ENCODE results near the gene PUM1. TPM values are rescaled to one million over a fixed set of nuclear protein-coding genes. Genes with fewer than 3 reads are reported as not detected.
A peak's percentile ranks its signal among the peaks of the same experiment; 100 is the strongest.

Gene PUM1
- polyA plus RNA-seq, 6 donors from 2014 or later = 93.0 to 121 (median 109) TPM

GRCh38 chr1:30915491-30916230, 149.9 kb downstream of the PUM1 start:
- Mint-ChIP-seq H3K27me3 (peaks cover 2 to 38% (median 26%) of the 10 kb centered on the region in 3 donors), H3K4me3 (no peak overlapping the region), H3K9me3 (no peaks in the 10 kb centered on the region), H3K27ac (no peak overlapping the region), H3K4me1 (peaks cover 7 to 8% (median 8%) of the 10 kb centered on the region in 3 donors), H3K36me3 (no peaks in the 10 kb centered on the region)
- ATAC-seq (ENCODE audit: low read depth in 2 of 2) (no peak), DNase-seq (no peak)

DNA sequence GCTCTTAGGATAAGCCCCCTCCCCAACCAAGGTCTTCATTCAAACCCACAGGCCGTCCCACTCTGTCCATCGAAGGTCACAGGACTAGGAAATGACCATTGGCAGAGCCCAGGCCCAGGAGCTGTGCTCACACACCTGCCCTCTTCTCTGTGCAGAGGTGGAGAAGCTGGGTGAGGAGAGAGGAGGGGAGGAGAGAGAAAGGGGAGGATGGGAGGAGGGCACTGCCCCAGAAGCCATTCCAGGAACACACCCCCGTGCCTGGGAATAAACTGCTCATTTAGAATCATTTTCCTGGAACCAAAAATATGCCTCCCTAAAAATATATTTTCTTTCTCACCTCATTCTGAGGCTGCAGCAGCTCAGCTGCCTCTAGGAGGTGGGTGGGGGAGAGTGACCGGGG, 150.6 kb downstream of the PUM1 start:
- DNase-seq = no peak
- H3K9me3 Mint-ChIP-seq = no peaks in the 10 kb centered on the region
- peak overlapping the region in 1 of 8 donors; percentile 76 for H3K4me3 Mint-ChIP-seq
- H3K4me1 Mint-ChIP-seq = peaks cover 13 to 15% (median 15%) of the 10 kb centered on the region in 3 donors
- H3K27me3 Mint-ChIP-seq = peaks cover under 1 to 43% (median 33%) of the 10 kb centered on the region in 3 donors
- ATAC-seq (ENCODE audit: low read depth in 2 of 2) = no peak
- no peaks in the 10 kb centered on the region for H3K36me3 Mint-ChIP-seq
- no peak overlapping the region for H3K27ac Mint-ChIP-seq

GRCh38 chr1:30914587-30914922, 151.0 kb downstream of the PUM1 start:
- Mint-ChIP-seq H3K27ac (no peak overlapping the region), H3K9me3 (no peaks in the 10 kb centered on the region), H3K36me3 (no peaks in the 10 kb centered on the region), H3K27me3 (peaks cover 4 to 46% (median 37%) of the 10 kb centered on the region in 3 donors), H3K4me1 (peaks cover 17 to 19% (median 19%) of the 10 kb centered on the region in 3 donors), H3K4me3 (peak overlapping the region in 1 of 8 donors; percentile 76)
- DNase-seq (no peak), ATAC-seq (ENCODE audit: low read depth in 2 of 2) (no peak)

DNA sequence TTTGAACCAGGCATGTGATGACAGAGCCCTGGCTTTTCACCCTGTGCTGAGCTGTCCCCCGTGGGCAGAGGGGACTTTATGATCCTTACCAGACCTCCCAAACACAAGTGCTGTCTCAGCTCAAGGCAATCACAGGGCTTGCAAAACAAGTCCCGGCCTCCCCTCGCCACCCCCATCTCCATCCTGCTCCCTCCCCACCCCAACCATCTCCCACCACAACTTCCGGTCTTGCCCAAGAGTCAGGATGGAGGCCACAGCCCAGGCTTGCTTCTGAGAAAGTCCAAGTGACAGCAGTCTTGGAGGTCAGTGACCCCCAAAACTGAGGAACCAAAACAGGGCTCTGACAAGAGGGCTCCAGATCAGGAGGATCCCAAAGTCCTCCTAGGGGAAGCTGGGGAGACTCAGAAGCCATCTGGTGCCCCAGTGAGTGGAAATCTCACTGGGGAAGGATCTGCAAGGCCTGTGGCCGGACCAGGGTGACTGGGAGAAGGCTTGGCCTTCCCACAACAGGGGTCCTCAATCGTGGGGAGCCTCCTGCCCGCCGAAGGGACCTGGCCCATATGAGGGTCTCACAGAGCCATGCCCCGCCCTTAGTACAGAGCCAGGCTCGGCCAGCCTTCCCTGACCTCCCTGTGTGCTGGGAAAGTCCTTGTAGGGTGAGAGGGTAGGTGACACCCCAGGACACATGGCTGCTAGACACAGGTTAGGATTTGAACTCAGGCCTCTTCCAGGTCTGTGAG, 152.4 kb downstream of the PUM1 start:
- Mint-ChIP-seq H3K27ac (peak overlapping the region in 1 of 6 donors; percentile 45), H3K27me3 (peaks cover 6 to 54% (median 43%) of the 10 kb centered on the region in 3 donors), H3K9me3 (no peaks in the 10 kb centered on the region), H3K36me3 (no peaks in the 10 kb centered on the region), H3K4me3 (no peak overlapping the region), H3K4me1 (peaks cover 20 to 26% (median 23%) of the 10 kb centered on the region in 3 donors)
- ATAC-seq (ENCODE audit: low read depth in 2 of 2) (no peak), DNase-seq (no peak)

- no peaks in the 10 kb centered on the region for H3K36me3 Mint-ChIP-seq
- H3K4me3 Mint-ChIP-seq = no peak overlapping the region
- peaks cover 0 to 2% (median 0%) of the 10 kb centered on the region in 7 donors for H3K9me3 Mint-ChIP-seq
- DNase-seq (no peak), ATAC-seq (ENCODE audit: low read depth in 2 of 2) (no peak)
- peaks cover 26 to 33% (median 29%) of the 10 kb centered on the region in 3 donors for H3K4me1 Mint-ChIP-seq
- H3K27me3 Mint-ChIP-seq = peaks cover 12 to 62% (median 50%) of the 10 kb centered on the region in 3 donors
- H3K27ac Mint-ChIP-seq = no peak overlapping the region
These were observed 153.3 kb downstream of the PUM1 start for GRCh38 chr1:30912224-30912623.

GRCh38 chr1:30911059-30911954, 154.2 kb downstream of the PUM1 start:
- Mint-ChIP-seq H3K27me3 (peaks cover 14 to 72% (median 56%) of the 10 kb centered on the region in 3 donors), H3K27ac (peak overlapping the region in 3 of 6 donors; percentile 80 to 83 (median 82)), H3K36me3 (no peaks in the 10 kb centered on the region), H3K4me1 (peaks cover 27 to 34% (median 29%) of the 10 kb centered on the region in 3 donors), H3K4me3 (peak overlapping the region in 1 of 8 donors; percentile 20), H3K9me3 (peaks cover 0 to 2% (median 0%) of the 10 kb centered on the region in 7 donors)
- peak; percentile 33 for DNase-seq
- peak in 1 of 2 donors; percentile 36 for ATAC-seq (ENCODE audit: low read depth in 2 of 2)

- H3K9me3 Mint-ChIP-seq = peaks cover 0 to 2% (median 0%) of the 10 kb centered on the region in 7 donors
- H3K4me1 Mint-ChIP-seq = peaks cover 27 to 34% (median 34%) of the 10 kb centered on the region in 3 donors
- ATAC-seq (ENCODE audit: low read depth in 2 of 2) = no peak
- H3K4me3 Mint-ChIP-seq = peak overlapping the region; percentile 79 to 93 (median 88)
- peak overlapping the region in 3 of 6 donors; percentile 12 to 70 (median 61) for H3K27ac Mint-ChIP-seq
- peaks cover 14 to 81% (median 67%) of the 10 kb centered on the region in 3 donors for H3K27me3 Mint-ChIP-seq
- DNase-seq = no peak
- no peaks in the 10 kb centered on the region for H3K36me3 Mint-ChIP-seq
These were observed 156.0 kb downstream of the PUM1 start for GRCh38 chr1:30909365-30910068.

DNA sequence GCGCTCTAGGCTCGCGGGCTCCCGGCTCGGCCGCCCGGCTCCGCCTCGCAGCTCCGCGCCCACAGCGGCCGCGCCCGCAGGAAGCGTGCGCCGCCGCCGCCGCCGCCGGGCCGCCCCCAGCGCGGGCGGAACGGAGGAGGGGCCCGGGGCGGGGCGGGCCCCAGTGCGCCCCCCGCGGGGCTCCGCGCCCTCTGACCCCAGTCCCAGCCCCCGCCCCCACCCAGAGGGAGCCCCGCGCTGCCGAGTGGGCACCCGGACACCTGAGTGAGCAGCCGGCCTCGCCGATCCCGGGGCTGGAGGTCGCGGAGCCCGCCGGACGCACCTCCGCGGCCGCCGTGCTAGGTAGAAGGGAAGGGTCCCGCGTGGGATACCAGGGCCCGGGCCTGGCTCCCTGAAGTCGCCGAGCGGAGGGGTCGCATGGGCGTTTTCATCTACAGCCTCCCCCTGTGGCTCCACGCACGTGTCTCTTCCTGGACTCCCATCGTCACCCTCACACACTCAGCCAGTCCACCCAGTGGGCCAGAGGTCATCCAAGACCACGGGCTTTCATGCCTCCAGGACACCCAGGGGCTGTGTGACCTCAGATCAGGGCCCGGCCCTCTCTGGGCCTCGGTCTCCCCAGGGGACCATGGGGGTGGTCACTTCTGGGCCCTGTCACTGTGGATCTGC, 156.7 kb downstream of the PUM1 start, which contains the start of gene SDC3:
SDC3 (minus strand) TSS at position 63 of the 669 bp plus-strand sequence. CDS start 172 bp downstream, outside the sequence.
- peak within 1 kb of the TSS; percentile 86 to 93 (median 91) for H3K4me3 Mint-ChIP-seq
- peak; percentile 59 to 67 for ATAC-seq (ENCODE audit: low read depth in 2 of 2)
- DNase-seq = no peak

GRCh38 chr1:30908316-30908695, 157.2 kb downstream of the PUM1 start:
- H3K27me3 Mint-ChIP-seq = peaks cover 16 to 79% (median 67%) of the 10 kb centered on the region in 3 donors
- peak overlapping the region in 1 of 8 donors; percentile 73 for H3K4me3 Mint-ChIP-seq
- no peak overlapping the region for H3K27ac Mint-ChIP-seq
- peaks cover 27 to 34% (median 34%) of the 10 kb centered on the region in 3 donors for H3K4me1 Mint-ChIP-seq
- ATAC-seq (ENCODE audit: low read depth in 2 of 2) = peak in 1 of 2 donors; percentile 16
- H3K9me3 Mint-ChIP-seq = peaks cover 0 to 2% (median 0%) of the 10 kb centered on the region in 7 donors
- no peak for DNase-seq
- no peaks in the 10 kb centered on the region for H3K36me3 Mint-ChIP-seq

More for the DNA sequence above, 156.7 kb downstream of the PUM1 start, which contains the start of gene SDC3:
- peaks cover 14 to 79% (median 65%) of the 10 kb centered on the region in 3 donors for H3K27me3 Mint-ChIP-seq
- peaks cover 27 to 34% (median 34%) of the 10 kb centered on the region in 3 donors for H3K4me1 Mint-ChIP-seq
- no peaks in the 10 kb centered on the region for H3K36me3 Mint-ChIP-seq
- H3K9me3 Mint-ChIP-seq = peaks cover 0 to 2% (median 0%) of the 10 kb centered on the region in 7 donors
- peak within 1 kb of the TSS in 5 of 6 donors; percentile 53 to 73 (median 67) for H3K27ac Mint-ChIP-seq

GRCh38 chr1:30907481-30908315, 157.8 kb downstream of the PUM1 start:
- peaks cover 18 to 82% (median 73%) of the 10 kb centered on the region in 3 donors for H3K27me3 Mint-ChIP-seq
- H3K4me3 Mint-ChIP-seq = peak overlapping the region; percentile 73 to 91 (median 86)
- ATAC-seq (ENCODE audit: low read depth in 2 of 2) = no peak
- H3K9me3 Mint-ChIP-seq = peaks cover 0 to 2% (median 0%) of the 10 kb centered on the region in 7 donors
- peak overlapping the region in 5 of 6 donors; percentile 23 to 73 (median 53) for H3K27ac Mint-ChIP-seq
- no peak for DNase-seq
- H3K4me1 Mint-ChIP-seq = peaks cover 27 to 34% (median 34%) of the 10 kb centered on the region in 3 donors
- no peaks in the 10 kb centered on the region for H3K36me3 Mint-ChIP-seq

All from naive B cell (primary cell).